ENCODE data around the gene ZNF879. TPM values are rescaled to one million over a fixed set of nuclear protein-coding genes. Genes with fewer than 3 reads are reported as not detected.

ZNF879 gene
- total and polyA plus RNA-seq, 12 donors, result 0.24 to 5.2 (median 3.1) TPM

DNA sequence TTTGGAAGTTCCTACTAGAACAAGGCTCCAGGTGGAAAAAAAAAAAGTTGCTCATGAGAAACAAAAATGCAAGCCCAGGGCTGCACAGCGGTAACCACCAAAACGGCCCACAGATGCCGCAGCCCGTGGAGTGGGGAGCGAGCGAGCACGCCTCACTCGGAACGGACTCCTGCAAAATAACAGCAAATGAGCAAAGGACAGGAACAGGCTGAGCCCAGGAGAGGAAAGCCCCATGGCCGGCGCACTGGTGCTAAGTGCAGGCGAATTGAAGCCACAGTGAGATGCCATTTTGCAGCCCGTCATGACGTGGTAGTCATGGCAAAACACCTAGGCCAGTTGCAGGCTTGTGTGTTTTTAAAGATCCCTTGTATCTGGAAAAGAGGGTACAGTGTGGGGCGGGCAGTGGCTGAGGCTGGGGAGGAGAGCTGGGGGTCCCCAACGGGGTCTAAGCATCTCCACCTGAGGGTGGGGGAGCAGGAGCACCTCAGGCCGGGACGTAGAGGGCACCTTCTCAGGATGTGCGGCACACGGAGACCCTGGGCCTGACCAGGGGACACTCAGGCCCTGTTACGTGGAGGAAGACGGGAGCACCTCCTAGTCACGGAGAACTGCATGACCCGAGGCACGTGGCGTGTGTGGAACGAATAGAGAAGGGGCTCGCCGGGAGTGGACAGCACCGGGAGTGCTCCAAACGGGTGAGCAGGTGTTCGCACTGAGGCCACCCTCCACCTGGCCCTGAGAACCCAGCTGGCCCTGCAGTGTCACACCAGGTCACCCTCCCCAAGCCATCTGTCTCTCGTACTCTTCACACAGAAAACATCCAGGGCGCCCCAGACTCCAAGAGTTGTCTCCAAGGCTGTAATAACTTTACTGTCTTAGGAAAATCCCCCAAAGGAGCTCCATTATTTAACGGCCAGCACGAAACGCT lies 39.2 kb upstream of the ZNF879 start:
- intact Hi-C loops (cut with DNase I), result no loop called here
- WGBS, 4 donors, result 90 to 96% (median 93%) methylated on average over 36 to 37 of the region's 37 CpGs
- H3K4me1 ChIP-seq (replicated peaks in 1 of 2), result no peaks in the 10 kb centered on the region
- no peak for DNase-seq
- TF ChIP-seq POLR2A (IDR thresholded peaks at IDR 0.05), result no peak
- TF ChIP-seq, protein P1, sequence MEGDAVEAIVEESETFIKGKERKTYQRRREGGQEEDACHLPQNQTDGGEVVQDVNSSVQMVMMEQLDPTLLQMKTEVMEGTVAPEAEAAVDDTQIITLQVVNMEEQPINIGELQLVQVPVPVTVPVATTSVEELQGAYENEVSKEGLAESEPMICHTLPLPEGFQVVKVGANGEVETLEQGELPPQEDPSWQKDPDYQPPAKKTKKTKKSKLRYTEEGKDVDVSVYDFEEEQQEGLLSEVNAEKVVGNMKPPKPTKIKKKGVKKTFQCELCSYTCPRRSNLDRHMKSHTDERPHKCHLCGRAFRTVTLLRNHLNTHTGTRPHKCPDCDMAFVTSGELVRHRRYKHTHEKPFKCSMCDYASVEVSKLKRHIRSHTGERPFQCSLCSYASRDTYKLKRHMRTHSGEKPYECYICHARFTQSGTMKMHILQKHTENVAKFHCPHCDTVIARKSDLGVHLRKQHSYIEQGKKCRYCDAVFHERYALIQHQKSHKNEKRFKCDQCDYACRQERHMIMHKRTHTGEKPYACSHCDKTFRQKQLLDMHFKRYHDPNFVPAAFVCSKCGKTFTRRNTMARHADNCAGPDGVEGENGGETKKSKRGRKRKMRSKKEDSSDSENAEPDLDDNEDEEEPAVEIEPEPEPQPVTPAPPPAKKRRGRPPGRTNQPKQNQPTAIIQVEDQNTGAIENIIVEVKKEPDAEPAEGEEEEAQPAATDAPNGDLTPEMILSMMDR (IDR thresholded peaks at IDR 0.05), result no peak
- H3K4me3 ChIP-seq, result no peak overlapping the region
- no peaks in the 10 kb centered on the region for H3K27me3 ChIP-seq
- no peak overlapping the region for H3K27ac ChIP-seq
- H3K36me3 ChIP-seq (replicated peaks in 1 of 2), result no peaks in the 10 kb centered on the region
- H3K9me3 ChIP-seq (replicated peaks in 1 of 3), result no peaks in the 10 kb centered on the region

DNA sequence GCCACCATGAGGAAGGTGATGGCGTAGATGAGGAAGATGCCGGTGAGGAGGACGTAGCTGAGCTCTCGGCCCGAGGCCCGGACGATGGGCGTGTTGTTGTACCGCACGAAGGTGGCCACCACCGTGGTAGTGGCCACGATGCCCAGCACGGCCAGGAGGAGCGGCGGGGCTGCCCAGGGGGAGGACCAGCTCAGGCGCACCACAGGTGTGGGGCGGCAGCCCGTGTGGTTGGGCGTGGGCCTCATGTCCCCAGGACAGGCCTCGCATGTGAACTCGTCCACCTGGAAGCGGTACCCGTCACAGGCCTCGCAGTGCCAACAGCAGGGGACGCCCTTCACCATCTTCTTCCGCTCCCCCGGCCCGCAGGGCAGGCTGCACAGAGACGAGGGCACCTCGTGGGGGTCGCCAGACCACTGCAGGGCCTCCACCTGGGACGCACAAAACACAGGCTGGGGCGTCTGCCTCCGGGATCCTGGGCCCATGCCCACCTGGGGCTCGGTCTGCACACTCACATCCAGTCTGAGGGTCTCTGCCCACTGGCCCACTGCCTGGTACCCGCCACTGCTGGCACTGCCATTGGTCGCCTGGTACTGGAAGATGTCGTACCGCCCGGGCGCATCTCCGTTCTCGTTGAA lies 37.2 kb upstream of the ZNF879 start:
- TF ChIP-seq, protein P1 (IDR thresholded peaks at IDR 0.05), result no peak
- no peak for TF ChIP-seq POLR2A (IDR thresholded peaks at IDR 0.05)
- Histone ChIP-seq H3K36me3 (replicated peaks in 1 of 2) (no peaks in the 10 kb centered on the region), H3K27me3 (no peaks in the 10 kb centered on the region), H3K4me3 (no peak overlapping the region), H3K27ac (no peak overlapping the region), H3K9me3 (replicated peaks in 1 of 3) (no peaks in the 10 kb centered on the region), H3K4me1 (replicated peaks in 1 of 2) (no peaks in the 10 kb centered on the region)
- peak in 1 of 7 donors; percentile 36 for DNase-seq
- intact Hi-C loops (cut with DNase I), result no loop called here
- 94 to 98% (median 96%) methylated on average over 25 to 43 of the region's 43 CpGs for WGBS, 4 donors

DNA sequence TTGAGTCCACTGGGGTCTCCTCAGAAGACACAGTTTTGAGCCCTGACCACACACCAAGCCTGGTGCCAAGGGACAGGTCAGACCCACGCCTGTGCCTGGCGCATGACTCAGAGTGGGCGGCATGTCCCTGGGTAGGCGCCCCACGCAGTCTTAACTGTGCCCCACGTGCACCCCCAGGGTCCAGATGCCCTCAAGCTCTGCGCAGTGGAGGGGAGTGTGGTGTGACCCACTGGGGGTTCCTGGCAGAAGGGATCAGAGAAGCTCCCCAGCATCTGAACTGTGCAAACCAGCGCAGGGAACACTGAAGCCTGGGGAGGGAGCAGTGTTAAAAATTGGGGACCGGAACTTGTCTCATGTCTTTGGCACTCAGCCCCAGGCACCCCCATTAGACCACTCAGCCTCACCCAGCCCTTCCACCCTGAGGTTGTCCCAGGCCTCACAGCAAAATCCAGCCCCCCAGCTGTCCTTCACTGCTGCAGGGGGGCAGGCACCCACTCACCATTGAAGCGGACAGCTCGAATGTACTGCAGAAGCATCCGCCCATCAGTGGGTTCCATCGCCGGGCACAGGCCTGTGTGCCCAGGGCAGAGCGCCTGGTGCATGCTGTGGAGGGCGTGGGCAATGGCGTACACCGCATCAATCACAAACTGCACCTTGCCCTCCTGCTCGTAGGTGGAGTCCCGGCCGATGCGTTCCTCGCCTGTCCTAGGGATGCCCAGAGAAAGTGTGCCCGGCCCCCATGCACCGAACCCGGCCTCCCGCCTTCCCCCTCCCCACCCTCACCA lies 35.0 kb upstream of the ZNF879 start:
- H3K4me1 ChIP-seq (replicated peaks in 1 of 2), result no peaks in the 10 kb centered on the region
- no peaks in the 10 kb centered on the region for H3K36me3 ChIP-seq (replicated peaks in 1 of 2)
- no peaks in the 10 kb centered on the region for H3K9me3 ChIP-seq (replicated peaks in 1 of 3)
- peak in 1 of 7 donors; percentile 34 for DNase-seq
- TF ChIP-seq POLR2A (IDR thresholded peaks at IDR 0.05), result no peak
- TF ChIP-seq, protein P1 (IDR thresholded peaks at IDR 0.05), result no peak
- H3K4me3 ChIP-seq, result no peak overlapping the region
- no peak overlapping the region for H3K27ac ChIP-seq
- 90 to 100% (median 92%) methylated on average over 2 to 27 of the region's 27 CpGs for whole genome bisulfite sequencing, 4 donors
- intact Hi-C loops (cut with DNase I), result no loop called here
- H3K27me3 ChIP-seq, result peaks cover under 1% of the 10 kb centered on the region

DNA sequence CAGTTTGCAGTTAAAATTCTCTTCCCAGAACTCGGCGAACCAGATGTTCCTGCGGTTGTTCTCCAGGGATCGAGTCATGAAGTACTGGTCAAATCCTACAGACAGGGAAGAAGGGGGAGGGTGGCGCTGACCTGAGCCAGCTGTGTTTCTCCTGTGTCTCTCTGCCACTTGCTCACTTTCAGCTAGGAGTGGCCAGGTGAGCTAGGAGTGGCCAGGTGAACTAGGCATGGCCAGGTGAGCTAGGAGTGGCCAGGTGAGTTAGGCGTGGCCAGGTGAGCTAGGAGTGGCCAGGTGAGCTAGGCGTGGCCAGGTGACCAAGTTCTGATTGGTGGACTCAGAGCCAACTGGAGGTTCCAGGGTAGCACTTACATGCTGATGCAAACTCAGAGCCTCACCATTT lies 34.3 kb upstream of the ZNF879 start:
- no peaks in the 10 kb centered on the region for H3K9me3 ChIP-seq (replicated peaks in 1 of 3)

More for the DNA sequence above, 34.3 kb upstream of the ZNF879 start:
- 85 to 92% (median 90%) methylated on average over 7 of the region's 7 CpGs for WGBS, 4 donors
- H3K4me1 ChIP-seq (replicated peaks in 1 of 2), result no peaks in the 10 kb centered on the region
- H3K4me3 ChIP-seq, result no peak overlapping the region
- TF ChIP-seq, protein P1 (IDR thresholded peaks at IDR 0.05), result no peak
- TF ChIP-seq POLR2A (IDR thresholded peaks at IDR 0.05), result no peak
- H3K27me3 ChIP-seq, result peaks cover 7% of the 10 kb centered on the region
- peak in 1 of 7 donors; percentile 29 for DNase-seq
- H3K36me3 ChIP-seq (replicated peaks in 1 of 2), result no peaks in the 10 kb centered on the region
- intact Hi-C loops (cut with DNase I), result no loop called here
- H3K27ac ChIP-seq, result no peak overlapping the region
